K562 (cell line): ENCODE measurements around the gene CLHC1. TPM values are rescaled to one million over a fixed set of nuclear protein-coding genes. Genes with fewer than 3 reads are reported as not detected.

ENCODE experiments used
- BACH1 ChIP-seq: fragments of 200-800 bp; sonication (Bioruptor generic); IDR thresholded peaks from 2 replicates; pipeline ENCODE4 v1.6.1; 2016; ENCODE audit warnings: missing genetic modification characterization, missing compliant biosample characterization
- BCOR ChIP-seq: fragments of 450-650 bp; IDR thresholded peaks from 2 replicates; pipeline ENCODE4 v1.6.1; 2016
- MEF2D ChIP-seq: conservative IDR thresholded peaks from 2 replicates; pipeline ENCODE4 v1.6.1; 2016; ENCODE audit warnings: low read depth, missing genetic modification characterization, missing compliant biosample characterization
- NFXL1 ChIP-seq: fragments of 450-650 bp; formaldehyde crosslinking; IDR thresholded peaks from 2 replicates; pipeline ENCODE4 v1.4.0; 2021; ENCODE audit warnings: mild to moderate bottlenecking
- NR4A1 ChIP-seq, 2 experiments: fragments of 250-450 bp in 1 of 2; fragments of 450-650 bp in 1 of 2; sonication (Bioruptor Pico) in 1 of 2; IDR thresholded peaks; 2 replicates each; pipeline versions ENCODE4 v1.4.0 to v1.6.1; 2016 to 2020; ENCODE audit warnings: mild to moderate bottlenecking in 2 of 2, missing compliant biosample characterization in 1 of 2, missing genetic modification characterization in 1 of 2, moderate library complexity in 1 of 2
- NRF1 ChIP-seq, 2 experiments: fragments of 450-650 bp; IDR thresholded peaks in 1 of 2; conservative IDR thresholded peaks in 1 of 2; 2 replicates each; pipeline ENCODE4 v1.6.1; 2014; ENCODE audit warnings: mild to moderate bottlenecking in 2 of 2
- NUFIP1 ChIP-seq: fragments of 450-650 bp; IDR thresholded peaks from 2 replicates; pipeline ENCODE4 v1.6.1; 2018; ENCODE audit not compliant: partially characterized antibody
- ZNF436 ChIP-seq: fragments of 250-450, 450-650 bp; sonication (Bioruptor Pico); formaldehyde crosslinking; IDR thresholded peaks from 2 replicates; pipeline ENCODE4 v1.7.0; 2020; ENCODE audit warnings: mild to moderate bottlenecking
- polyA plus RNA-seq, 8 experiments: library from polyadenylated mRNA; depleted of rRNA in 4 of 8; stranded (reverse) in 5 of 8; unstranded in 3 of 8; fragments of >200 nt; fragmentation: Nextera tagmentation in 2 of 8; fragmentation: Illumina TruSeq in 1 of 8; extraction: Ambion mirVana in 2 of 8; extraction: Trizol in 1 of 8; gene quantifications; 2 replicates each; pipeline versions ENCODE4 v1.2.1 to v1.2.3, GENCODE V29; 2011 to 2014; ENCODE audit warnings: inconsistent platforms in 1 of 8, missing spikeins in 1 of 8
- total RNA-seq, 7 experiments: library from RNA; depleted of rRNA in 6 of 7; stranded (reverse); fragments of >200 nt in 6 of 7; fragmentation: Illumina TruSeq in 2 of 7; extraction: Trizol in 2 of 7; gene quantifications; 2 replicates each; pipeline versions ENCODE4 v1.2.1 to v1.2.3, GENCODE V29; 2011 to 2021; ENCODE audit warnings: low replicate concordance in 1 of 7
- TF ChIP-seq, protein P1 (sequence below): conservative IDR thresholded peaks from 2 replicates; pipeline ENCODE4 v1.6.1; 2011; ENCODE audit warnings: low read depth, mild to moderate bottlenecking, low read length; ENCODE audit not compliant: control insufficient read depth
- TF ChIP-seq, protein P2 (sequence below): IDR thresholded peaks from 3 replicates; pipeline ENCODE4 v1.6.1; 2011; ENCODE audit warnings: borderline replicate concordance, mild to moderate bottlenecking, moderate library complexity; ENCODE audit not compliant: insufficient read length; ENCODE audit errors: extremely low read depth
- TF ChIP-seq, protein P3 (sequence below): fragments of 200-600 bp; sonication (generic); IDR thresholded peaks from one replicate; pipeline ENCODE4 v1.6.1; 2012; ENCODE audit warnings: mild to moderate bottlenecking, low read depth, low read length, inconsistent platforms

CLHC1 gene
- total and polyA plus RNA-seq, 9 of the 15 experiments (the other 6 are each of a cell fraction or from before 2014, with no cell fraction given), result 3.7 to 14.3 (median 8.6) TPM

DNA sequence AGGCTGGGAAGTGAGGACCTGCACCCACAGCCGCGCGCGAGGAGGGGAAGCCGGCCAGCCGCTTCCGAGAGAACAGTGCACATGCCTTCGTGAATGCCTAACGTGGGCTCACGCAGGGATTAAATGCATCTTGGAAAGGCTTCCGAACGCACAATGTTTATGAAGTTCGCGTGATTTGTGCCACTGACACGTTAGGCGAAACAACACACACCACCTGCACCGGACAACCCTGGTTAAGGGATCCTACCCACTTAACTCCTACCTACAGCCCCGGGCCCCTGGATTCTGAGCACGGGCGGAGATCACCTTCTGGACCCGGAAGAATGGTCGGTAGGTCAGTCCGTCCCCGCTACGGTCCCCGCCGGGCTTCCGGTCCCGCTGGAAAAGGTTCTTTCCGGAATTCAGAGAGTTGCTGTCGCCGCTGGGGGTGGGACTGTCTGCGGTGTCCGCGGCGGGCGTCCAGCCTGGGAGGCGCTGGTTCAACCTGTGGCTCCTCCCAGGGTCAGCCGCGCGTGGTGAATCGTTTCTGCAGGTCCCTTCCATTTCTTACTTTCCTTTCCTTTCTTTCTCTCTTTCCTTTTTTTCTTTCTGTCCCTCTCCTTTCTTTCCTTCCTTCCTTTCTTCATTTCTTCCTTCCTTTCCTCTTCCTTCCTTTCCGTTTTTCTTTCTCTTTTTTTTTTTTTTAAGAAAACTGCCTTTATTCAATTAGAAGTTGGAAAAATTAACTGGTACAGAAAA, 37.0 kb upstream of the CLHC1 start, which contains the start of gene MTIF2 (continued):
- TF ChIP-seq, protein P1, sequence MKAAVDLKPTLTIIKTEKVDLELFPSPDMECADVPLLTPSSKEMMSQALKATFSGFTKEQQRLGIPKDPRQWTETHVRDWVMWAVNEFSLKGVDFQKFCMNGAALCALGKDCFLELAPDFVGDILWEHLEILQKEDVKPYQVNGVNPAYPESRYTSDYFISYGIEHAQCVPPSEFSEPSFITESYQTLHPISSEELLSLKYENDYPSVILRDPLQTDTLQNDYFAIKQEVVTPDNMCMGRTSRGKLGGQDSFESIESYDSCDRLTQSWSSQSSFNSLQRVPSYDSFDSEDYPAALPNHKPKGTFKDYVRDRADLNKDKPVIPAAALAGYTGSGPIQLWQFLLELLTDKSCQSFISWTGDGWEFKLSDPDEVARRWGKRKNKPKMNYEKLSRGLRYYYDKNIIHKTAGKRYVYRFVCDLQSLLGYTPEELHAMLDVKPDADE, result peak; percentile 75; the same call in 1 of the 2 replicates
- TF ChIP-seq BACH1 (tag), result no peak
- TF ChIP-seq MEF2D (tag), result no peak
- TF ChIP-seq, protein P2, sequence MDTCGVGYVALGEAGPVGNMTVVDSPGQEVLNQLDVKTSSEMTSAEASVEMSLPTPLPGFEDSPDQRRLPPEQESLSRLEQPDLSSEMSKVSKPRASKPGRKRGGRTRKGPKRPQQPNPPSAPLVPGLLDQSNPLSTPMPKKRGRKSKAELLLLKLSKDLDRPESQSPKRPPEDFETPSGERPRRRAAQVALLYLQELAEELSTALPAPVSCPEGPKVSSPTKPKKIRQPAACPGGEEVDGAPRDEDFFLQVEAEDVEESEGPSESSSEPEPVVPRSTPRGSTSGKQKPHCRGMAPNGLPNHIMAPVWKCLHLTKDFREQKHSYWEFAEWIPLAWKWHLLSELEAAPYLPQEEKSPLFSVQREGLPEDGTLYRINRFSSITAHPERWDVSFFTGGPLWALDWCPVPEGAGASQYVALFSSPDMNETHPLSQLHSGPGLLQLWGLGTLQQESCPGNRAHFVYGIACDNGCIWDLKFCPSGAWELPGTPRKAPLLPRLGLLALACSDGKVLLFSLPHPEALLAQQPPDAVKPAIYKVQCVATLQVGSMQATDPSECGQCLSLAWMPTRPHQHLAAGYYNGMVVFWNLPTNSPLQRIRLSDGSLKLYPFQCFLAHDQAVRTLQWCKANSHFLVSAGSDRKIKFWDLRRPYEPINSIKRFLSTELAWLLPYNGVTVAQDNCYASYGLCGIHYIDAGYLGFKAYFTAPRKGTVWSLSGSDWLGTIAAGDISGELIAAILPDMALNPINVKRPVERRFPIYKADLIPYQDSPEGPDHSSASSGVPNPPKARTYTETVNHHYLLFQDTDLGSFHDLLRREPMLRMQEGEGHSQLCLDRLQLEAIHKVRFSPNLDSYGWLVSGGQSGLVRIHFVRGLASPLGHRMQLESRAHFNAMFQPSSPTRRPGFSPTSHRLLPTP, result no peak
- no peak for TF ChIP-seq ZNF436
- no peak for TF ChIP-seq NUFIP1
- peak; percentile 57 to 64 for TF ChIP-seq NRF1 (conservative IDR thresholded peaks at IDR 0.05 in 1 of 2, IDR thresholded peaks at IDR 0.05 in 1 of 2)
- TF ChIP-seq, protein P3, sequence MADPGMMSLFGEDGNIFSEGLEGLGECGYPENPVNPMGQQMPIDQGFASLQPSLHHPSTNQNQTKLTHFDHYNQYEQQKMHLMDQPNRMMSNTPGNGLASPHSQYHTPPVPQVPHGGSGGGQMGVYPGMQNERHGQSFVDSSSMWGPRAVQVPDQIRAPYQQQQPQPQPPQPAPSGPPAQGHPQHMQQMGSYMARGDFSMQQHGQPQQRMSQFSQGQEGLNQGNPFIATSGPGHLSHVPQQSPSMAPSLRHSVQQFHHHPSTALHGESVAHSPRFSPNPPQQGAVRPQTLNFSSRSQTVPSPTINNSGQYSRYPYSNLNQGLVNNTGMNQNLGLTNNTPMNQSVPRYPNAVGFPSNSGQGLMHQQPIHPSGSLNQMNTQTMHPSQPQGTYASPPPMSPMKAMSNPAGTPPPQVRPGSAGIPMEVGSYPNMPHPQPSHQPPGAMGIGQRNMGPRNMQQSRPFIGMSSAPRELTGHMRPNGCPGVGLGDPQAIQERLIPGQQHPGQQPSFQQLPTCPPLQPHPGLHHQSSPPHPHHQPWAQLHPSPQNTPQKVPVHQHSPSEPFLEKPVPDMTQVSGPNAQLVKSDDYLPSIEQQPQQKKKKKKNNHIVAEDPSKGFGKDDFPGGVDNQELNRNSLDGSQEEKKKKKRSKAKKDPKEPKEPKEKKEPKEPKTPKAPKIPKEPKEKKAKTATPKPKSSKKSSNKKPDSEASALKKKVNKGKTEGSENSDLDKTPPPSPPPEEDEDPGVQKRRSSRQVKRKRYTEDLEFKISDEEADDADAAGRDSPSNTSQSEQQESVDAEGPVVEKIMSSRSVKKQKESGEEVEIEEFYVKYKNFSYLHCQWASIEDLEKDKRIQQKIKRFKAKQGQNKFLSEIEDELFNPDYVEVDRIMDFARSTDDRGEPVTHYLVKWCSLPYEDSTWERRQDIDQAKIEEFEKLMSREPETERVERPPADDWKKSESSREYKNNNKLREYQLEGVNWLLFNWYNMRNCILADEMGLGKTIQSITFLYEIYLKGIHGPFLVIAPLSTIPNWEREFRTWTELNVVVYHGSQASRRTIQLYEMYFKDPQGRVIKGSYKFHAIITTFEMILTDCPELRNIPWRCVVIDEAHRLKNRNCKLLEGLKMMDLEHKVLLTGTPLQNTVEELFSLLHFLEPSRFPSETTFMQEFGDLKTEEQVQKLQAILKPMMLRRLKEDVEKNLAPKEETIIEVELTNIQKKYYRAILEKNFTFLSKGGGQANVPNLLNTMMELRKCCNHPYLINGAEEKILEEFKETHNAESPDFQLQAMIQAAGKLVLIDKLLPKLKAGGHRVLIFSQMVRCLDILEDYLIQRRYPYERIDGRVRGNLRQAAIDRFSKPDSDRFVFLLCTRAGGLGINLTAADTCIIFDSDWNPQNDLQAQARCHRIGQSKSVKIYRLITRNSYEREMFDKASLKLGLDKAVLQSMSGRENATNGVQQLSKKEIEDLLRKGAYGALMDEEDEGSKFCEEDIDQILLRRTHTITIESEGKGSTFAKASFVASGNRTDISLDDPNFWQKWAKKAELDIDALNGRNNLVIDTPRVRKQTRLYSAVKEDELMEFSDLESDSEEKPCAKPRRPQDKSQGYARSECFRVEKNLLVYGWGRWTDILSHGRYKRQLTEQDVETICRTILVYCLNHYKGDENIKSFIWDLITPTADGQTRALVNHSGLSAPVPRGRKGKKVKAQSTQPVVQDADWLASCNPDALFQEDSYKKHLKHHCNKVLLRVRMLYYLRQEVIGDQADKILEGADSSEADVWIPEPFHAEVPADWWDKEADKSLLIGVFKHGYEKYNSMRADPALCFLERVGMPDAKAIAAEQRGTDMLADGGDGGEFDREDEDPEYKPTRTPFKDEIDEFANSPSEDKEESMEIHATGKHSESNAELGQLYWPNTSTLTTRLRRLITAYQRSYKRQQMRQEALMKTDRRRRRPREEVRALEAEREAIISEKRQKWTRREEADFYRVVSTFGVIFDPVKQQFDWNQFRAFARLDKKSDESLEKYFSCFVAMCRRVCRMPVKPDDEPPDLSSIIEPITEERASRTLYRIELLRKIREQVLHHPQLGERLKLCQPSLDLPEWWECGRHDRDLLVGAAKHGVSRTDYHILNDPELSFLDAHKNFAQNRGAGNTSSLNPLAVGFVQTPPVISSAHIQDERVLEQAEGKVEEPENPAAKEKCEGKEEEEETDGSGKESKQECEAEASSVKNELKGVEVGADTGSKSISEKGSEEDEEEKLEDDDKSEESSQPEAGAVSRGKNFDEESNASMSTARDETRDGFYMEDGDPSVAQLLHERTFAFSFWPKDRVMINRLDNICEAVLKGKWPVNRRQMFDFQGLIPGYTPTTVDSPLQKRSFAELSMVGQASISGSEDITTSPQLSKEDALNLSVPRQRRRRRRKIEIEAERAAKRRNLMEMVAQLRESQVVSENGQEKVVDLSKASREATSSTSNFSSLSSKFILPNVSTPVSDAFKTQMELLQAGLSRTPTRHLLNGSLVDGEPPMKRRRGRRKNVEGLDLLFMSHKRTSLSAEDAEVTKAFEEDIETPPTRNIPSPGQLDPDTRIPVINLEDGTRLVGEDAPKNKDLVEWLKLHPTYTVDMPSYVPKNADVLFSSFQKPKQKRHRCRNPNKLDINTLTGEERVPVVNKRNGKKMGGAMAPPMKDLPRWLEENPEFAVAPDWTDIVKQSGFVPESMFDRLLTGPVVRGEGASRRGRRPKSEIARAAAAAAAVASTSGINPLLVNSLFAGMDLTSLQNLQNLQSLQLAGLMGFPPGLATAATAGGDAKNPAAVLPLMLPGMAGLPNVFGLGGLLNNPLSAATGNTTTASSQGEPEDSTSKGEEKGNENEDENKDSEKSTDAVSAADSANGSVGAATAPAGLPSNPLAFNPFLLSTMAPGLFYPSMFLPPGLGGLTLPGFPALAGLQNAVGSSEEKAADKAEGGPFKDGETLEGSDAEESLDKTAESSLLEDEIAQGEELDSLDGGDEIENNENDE, result no peak
- peak; percentile 76 for TF ChIP-seq BCOR
- TF ChIP-seq NR4A1 (CRISPR knock-in tag; IDR thresholded peaks at IDR 0.05), result no peak
- no peak for TF ChIP-seq NR4A1 (tag; IDR thresholded peaks at IDR 0.05)
- TF ChIP-seq NFXL1 (CRISPR knock-in tag), result no peak
